ENCODE data around the gene UST. TPM values are rescaled to one million over a fixed set of nuclear protein-coding genes. Genes with fewer than 3 reads are reported as not detected.
"Not testable (repeated sequence)": the region's sequence is repeated elsewhere in the genome, so short reads cannot be mapped to it uniquely, and the experiment has no call there.

UST gene
- polyA plus RNA-seq, 1 experiment: 21.4 TPM

- Histone ChIP-seq H3K27ac (ENCODE audit: low read depth, low read length) (no peak overlapping the region), H3K4me3 (ENCODE audit: low read depth, low read length) (no peak overlapping the region), H3K9me3 (ENCODE audit: control insufficient read depth, insufficient read depth, low read length) (no peaks in the 10 kb centered on the region), H3K27me3 (ENCODE audit: control insufficient read depth, insufficient read depth, low read length) (peaks cover 1% of the 10 kb centered on the region)
- no peak for TF ChIP-seq CTCF (IDR thresholded peaks at IDR 0.05; ENCODE audit: low read depth, low read length)
- CTCF ChIA-PET: interaction anchor here (0.6 to 1.5 kb wide), 5 partner anchors 59 to 422 kb away, joined by 3 to 5 read pairs (median 3); no protein-coding TSS in a partner anchor
- no peak for DNase-seq (ENCODE audit: low read depth, low spot score)
- POLR2A ChIA-PET: no interaction called here
Measured at GRCh38 chr6:149094934-149095351, 348.1 kb downstream of the UST start.

GRCh38 chr6:149095842-149096241 lies 349.0 kb downstream of the UST start:
- no peaks in the 10 kb centered on the region for H3K27me3 ChIP-seq (ENCODE audit: control insufficient read depth, insufficient read depth, low read length)
- no peak for DNase-seq (ENCODE audit: low read depth, low spot score)
- H3K4me3 ChIP-seq (ENCODE audit: low read depth, low read length): no peak overlapping the region
- no peak for TF ChIP-seq CTCF (IDR thresholded peaks at IDR 0.05; ENCODE audit: low read depth, low read length)
- ChIA-PET CTCF (interaction anchor here (0.6 to 1.1 kb wide), 4 partner anchors 67 to 421 kb away, joined by 3 read pairs; no protein-coding TSS in a partner anchor), POLR2A (no interaction called here)
- no peak overlapping the region for H3K27ac ChIP-seq (ENCODE audit: low read depth, low read length)
- no peaks in the 10 kb centered on the region for H3K9me3 ChIP-seq (ENCODE audit: control insufficient read depth, insufficient read depth, low read length)

- H3K27ac ChIP-seq (ENCODE audit: low read depth, low read length): no peak overlapping the region
- H3K4me3 ChIP-seq (ENCODE audit: low read depth, low read length): no peak overlapping the region
- H3K27me3 ChIP-seq (ENCODE audit: control insufficient read depth, insufficient read depth, low read length): no peaks in the 10 kb centered on the region
- ChIA-PET POLR2A (no interaction called here), CTCF (no interaction called here)
- H3K9me3 ChIP-seq (ENCODE audit: control insufficient read depth, insufficient read depth, low read length): no peaks in the 10 kb centered on the region
- TF ChIP-seq CTCF (IDR thresholded peaks at IDR 0.05; ENCODE audit: low read depth, low read length): no peak
- DNase-seq (ENCODE audit: low read depth, low spot score): no peak
Measured at GRCh38 chr6:149097794-149098193, 351.0 kb downstream of the UST start.

GRCh38 chr6:149098700-149099276 lies 352.0 kb downstream of the UST start:
- H3K27ac ChIP-seq (ENCODE audit: low read depth, low read length): no peak overlapping the region
- H3K27me3 ChIP-seq (ENCODE audit: control insufficient read depth, insufficient read depth, low read length): no peaks in the 10 kb centered on the region
- H3K4me3 ChIP-seq (ENCODE audit: low read depth, low read length): no peak overlapping the region
- TF ChIP-seq CTCF (IDR thresholded peaks at IDR 0.05; ENCODE audit: low read depth, low read length): no peak
- CTCF ChIA-PET: no interaction called here
- H3K9me3 ChIP-seq (ENCODE audit: control insufficient read depth, insufficient read depth, low read length): no peaks in the 10 kb centered on the region
- POLR2A ChIA-PET: no interaction called here
- DNase-seq (ENCODE audit: low read depth, low spot score): no peak

- ChIA-PET POLR2A (no interaction called here), CTCF (no interaction called here)
- H3K4me3 ChIP-seq (ENCODE audit: low read depth, low read length): no peak overlapping the region
Measured at GRCh38 chr6:149102324-149102723, 355.5 kb downstream of the UST start.

GRCh38 chr6:149103950-149104349 lies 357.1 kb downstream of the UST start:
- H3K27ac ChIP-seq (ENCODE audit: low read depth, low read length); H3K27me3 ChIP-seq (ENCODE audit: control insufficient read depth, insufficient read depth, low read length); CTCF ChIA-PET; POLR2A ChIA-PET; DNase-seq (ENCODE audit: low read depth, low spot score); H3K9me3 ChIP-seq (ENCODE audit: control insufficient read depth, insufficient read depth, low read length); H3K4me3 ChIP-seq (ENCODE audit: low read depth, low read length): not testable (repeated sequence)

More at GRCh38 chr6:149102324-149102723, 355.5 kb downstream of the UST start:
- TF ChIP-seq CTCF (IDR thresholded peaks at IDR 0.05; ENCODE audit: low read depth, low read length): no peak
- no peaks in the 10 kb centered on the region for H3K9me3 ChIP-seq (ENCODE audit: control insufficient read depth, insufficient read depth, low read length)
- DNase-seq (ENCODE audit: low read depth, low spot score): no peak
- no peaks in the 10 kb centered on the region for H3K27me3 ChIP-seq (ENCODE audit: control insufficient read depth, insufficient read depth, low read length)
- H3K27ac ChIP-seq (ENCODE audit: low read depth, low read length): no peak overlapping the region

All from AG04450 (cell line).